GM18868 (cell line): ENCODE data around the gene EEF1A1.
"Not testable (repeated sequence)": the region's sequence is repeated elsewhere in the genome, so short reads cannot be mapped to it uniquely, and the experiment has no call there.

Source experiments
- ATAC-seq: cut with Tn5 transposase; IDR thresholded peaks from one replicate; pipeline ENCODE4 v1.9.1; 2021; ENCODE audit warnings: mild to moderate bottlenecking, moderate library complexity; ENCODE audit not compliant: unreplicated experiment

Gene EEF1A1

GRCh38 chr6:73538116-73538779 is 17.4 kb upstream of the EEF1A1 start:
- ATAC-seq = peak; percentile 36

DNA sequence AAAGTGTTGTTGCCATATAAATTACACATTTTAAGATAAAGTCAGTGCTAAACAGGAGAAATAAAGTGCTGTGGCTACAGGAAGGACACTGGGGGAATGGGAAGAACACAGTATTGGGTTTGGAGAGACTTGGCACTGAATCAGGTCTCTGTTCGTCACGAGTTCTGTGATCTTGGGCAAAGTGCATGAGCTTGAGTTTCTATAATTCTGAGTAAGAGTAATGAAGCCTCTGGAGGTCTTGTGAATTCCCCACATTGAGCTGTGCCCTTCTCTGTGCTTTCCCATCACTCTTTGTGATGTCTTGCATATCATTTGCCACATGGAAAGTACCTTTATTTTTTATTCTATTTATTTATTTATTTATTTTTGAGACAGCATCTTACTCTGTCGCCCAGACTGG is 16.8 kb upstream of the EEF1A1 start:
- ATAC-seq = peak; percentile 94

DNA sequence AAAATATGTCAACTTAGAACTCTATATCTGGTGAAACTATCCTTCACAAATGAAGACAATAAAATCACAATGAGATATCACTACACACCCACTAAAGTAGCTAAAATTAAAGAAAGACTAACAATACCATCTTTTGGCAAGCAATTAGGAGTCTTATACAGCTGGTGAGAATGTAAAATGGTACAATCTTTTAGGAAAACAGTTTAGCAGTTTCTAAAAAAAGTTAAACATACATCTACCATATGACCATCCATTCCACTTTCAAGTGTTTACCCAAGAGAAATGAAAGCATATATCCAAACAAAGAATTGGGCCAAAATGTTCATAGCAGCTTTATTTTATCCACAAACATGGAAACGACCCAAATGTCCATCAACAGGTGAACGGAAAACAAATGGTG is 13.8 kb upstream of the EEF1A1 start:
- no peak for ATAC-seq

GRCh38 chr6:73532293-73532692 is 11.5 kb upstream of the EEF1A1 start:
- ATAC-seq = no peak

DNA sequence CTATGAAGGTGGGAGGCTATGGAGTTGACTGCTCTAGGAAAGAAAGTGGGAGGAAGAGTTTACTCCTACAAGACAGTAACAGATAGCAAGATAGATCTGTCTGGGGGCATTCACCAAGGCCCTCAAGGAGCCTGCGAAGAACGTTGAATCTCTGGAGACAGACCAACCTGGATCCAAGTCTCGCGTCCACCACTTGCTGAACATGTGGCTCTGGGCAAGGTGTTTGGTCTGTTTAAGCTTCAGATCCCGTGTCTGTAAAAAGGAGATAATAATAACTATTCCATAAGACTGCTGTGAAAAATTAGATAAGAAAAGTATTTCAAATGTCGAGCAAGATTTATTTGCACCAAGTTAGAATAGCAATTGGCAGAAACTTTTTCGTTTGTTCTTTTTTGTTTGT is 8.1 kb upstream of the EEF1A1 start:
- ATAC-seq = no peak

GRCh38 chr6:73525546-73526330 is 4.9 kb upstream of the EEF1A1 start:
- ATAC-seq = no peak

GRCh38 chr6:73523434-73524123 is 2.7 kb upstream of the EEF1A1 start:
- peak; percentile 50 for ATAC-seq

DNA sequence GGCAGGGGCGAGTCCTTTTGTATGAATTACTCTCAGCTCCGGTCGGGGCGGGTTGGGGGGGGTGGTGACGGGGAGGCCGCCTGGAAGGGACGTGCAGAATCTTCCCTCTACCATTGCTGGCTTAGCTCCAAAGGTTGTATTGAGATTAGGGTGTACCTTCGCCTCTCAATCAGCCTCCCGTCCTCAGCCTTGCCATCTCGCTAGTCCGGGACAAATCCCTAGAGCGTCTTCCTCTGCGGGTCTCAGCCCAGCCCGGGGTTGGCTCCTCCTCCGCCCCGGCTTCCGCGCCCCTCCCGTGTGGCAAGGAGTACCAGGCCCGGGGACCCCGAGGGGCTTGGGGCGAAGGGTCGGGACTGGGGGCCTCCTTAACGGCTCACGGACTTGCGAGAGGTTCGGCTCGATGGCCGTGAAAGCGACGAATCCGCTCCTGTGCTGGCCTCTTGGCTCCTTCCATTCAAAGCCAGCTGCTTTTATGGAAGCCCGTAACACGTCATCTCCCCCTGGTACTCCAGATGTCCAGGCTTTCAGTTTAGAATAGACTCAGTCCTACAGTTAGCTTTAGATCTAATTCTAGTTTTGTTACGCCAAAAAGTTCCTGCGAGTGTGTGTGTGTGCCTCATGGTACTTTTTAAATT is 636 bp upstream of the EEF1A1 start:
- ATAC-seq = peak; percentile 35

- ATAC-seq = no peak
These were observed 725 bp downstream of the EEF1A1 start for GRCh38 chr6:73519926-73520687.

GRCh38 chr6:73518982-73519881 is 1.6 kb downstream of the EEF1A1 start:
- not testable (repeated sequence) for ATAC-seq

- ATAC-seq = not testable (repeated sequence)
These were observed 2.5 kb downstream of the EEF1A1 start for GRCh38 chr6:73518100-73518981.

DNA sequence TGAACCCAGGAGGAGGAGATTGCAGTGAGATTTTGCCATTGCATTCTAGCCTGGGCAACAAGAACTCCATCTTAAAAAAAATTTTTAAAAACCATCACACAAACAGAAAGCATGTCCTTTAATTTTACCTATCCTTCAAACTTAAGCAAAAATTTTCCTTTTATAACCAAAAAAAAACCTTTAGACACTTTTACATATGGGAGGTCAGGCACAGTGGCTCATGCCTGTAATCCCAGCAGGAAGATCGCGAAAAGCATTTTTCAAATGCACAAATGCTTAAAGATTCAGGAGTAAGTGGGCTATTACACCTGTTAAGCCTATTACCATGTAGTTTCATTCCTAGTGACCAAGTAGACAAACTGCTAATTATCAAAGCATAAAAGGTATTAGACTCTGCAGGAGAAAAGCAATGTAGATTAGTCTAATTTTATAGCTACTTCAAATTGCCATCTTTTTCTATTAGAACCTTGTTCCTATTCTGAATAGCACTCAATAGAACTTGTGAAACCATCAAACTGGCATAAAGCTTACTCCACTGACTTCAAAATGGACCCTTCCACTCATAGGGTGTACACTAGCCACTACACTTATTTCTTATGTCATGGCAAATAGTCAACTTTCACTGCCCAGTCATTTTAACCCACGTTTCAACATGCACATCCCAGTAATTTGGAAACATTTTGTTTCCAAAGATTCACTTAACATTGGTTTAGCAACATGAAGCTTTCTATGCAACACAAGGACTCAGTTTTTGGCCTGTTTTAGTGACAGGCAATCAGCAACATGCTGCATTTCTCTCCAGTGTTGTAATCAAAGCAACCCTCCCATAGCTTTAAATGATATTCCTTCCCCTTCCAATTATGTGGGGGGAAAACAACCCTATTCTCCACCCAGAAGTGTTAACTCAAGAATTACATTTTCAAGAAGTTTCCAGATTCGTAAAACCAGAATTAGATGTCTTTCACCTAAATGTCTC is 4.0 kb downstream of the EEF1A1 start:
- ATAC-seq = no peak

DNA sequence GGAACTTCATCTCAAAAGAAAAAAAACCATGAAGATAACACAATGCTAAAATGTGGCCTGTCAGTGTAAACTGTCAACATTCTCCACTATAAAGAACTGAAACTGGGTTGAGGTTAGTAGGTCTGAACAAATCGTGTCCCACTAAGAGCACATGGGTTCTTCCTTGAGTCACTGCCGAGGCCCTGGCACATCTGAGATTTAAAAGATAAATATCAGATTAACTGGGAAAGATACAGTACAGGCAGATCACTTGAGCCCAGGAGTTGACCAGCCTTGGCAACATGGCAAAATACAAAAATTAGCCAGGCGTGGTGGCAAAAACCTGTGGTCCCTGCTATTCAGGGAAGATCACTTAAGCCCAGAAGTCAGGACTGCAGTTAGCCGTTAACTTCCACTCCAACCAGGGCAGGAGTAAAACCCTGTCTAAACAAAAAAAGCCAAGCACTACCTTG is 5.6 kb downstream of the EEF1A1 start:
- ATAC-seq = peak; percentile 40

GRCh38 chr6:73514746-73515110 is 6.1 kb downstream of the EEF1A1 start:
- ATAC-seq = peak; percentile 2

DNA sequence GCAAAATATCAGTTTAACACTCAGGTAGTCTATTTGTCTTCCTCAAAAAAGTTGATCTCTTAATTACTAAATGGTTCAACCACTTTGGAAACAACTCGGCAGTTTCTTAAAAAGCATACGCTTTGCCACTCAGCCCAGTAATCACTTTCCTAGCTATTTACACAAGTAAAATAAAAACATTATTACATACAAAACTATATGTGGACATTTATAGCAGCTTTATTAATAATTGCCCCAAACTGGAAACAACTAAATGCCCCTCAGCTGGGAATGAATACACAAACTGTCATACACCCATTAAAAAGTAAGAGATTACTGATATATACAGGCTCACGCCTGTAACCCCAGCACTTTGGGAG is 7.4 kb downstream of the EEF1A1 start:
- peak; percentile 0 for ATAC-seq

DNA sequence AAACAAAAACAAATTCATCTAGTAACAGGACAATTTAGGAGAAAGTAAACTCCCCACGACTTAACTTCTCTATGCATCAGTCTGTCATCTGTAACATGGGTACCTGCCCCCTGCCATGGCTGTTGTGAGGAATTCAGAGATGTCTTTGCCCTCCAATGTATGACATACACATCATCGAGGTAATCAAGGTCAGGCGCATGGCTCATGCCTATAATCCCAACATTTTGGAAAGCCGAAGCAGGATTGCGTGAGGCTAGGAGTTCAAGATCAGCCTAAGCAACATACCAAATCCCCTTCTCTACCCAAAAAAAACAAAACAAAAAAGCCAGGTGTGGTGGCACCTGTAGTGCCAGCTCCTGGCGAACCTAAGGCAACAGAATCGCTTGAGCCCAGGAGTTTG is 9.0 kb downstream of the EEF1A1 start:
- ATAC-seq = no peak

- ATAC-seq = no peak
These were observed 11.0 kb downstream of the EEF1A1 start for GRCh38 chr6:73509851-73510250.

GRCh38 chr6:73508776-73509175 is 12.1 kb downstream of the EEF1A1 start:
- no peak for ATAC-seq
